ENCODE measurements around the gene BUD13.

DNA sequence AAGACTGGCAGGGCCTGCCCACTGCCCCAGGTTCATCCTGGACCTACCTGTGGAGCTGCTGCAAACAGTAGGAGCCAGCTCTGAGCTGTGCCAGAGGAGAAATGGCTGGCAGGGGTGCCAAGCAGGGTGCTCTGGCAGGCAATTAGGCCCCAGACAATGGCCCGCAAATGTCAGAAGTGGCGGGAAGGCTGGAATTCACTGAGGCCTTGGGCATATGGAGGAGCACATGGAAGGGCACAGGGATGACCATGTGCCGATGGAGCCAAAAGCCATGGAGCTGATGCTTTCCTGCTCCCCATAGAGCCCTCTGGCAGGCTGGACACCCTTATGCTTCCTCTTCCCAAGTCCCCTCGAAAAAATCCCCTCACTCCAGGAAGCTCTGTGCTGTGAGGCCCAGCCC, 62.0 kb downstream of the BUD13 start:
- TF ChIP-seq, protein P1, sequence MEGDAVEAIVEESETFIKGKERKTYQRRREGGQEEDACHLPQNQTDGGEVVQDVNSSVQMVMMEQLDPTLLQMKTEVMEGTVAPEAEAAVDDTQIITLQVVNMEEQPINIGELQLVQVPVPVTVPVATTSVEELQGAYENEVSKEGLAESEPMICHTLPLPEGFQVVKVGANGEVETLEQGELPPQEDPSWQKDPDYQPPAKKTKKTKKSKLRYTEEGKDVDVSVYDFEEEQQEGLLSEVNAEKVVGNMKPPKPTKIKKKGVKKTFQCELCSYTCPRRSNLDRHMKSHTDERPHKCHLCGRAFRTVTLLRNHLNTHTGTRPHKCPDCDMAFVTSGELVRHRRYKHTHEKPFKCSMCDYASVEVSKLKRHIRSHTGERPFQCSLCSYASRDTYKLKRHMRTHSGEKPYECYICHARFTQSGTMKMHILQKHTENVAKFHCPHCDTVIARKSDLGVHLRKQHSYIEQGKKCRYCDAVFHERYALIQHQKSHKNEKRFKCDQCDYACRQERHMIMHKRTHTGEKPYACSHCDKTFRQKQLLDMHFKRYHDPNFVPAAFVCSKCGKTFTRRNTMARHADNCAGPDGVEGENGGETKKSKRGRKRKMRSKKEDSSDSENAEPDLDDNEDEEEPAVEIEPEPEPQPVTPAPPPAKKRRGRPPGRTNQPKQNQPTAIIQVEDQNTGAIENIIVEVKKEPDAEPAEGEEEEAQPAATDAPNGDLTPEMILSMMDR (IDR thresholded peaks at IDR 0.05): no peak
- TF ChIP-seq POLR2A (IDR thresholded peaks at IDR 0.05): no peak

Measured in uterus (tissue), 2 donors.